HUES6 (cell line): ENCODE results near the gene SV2B.

Experiments used
- H3K27ac ChIP-seq: 2 replicates; pipeline ENCODE4 v1.7.0; 2013; ENCODE audit warnings: low read depth, mild to moderate bottlenecking, low read length, inconsistent platforms
- H3K27me3 ChIP-seq: 2 replicates; pipeline ENCODE4 v1.6.1; 2013; ENCODE audit warnings: low read length; ENCODE audit not compliant: control insufficient read depth, insufficient read depth
- H3K36me3 ChIP-seq: 2 replicates; pipeline ENCODE4 v1.6.1; 2013; ENCODE audit warnings: low read length; ENCODE audit not compliant: control insufficient read depth, insufficient read depth
- H3K4me1 ChIP-seq: 2 replicates; pipeline ENCODE4 v1.6.1; 2013; ENCODE audit warnings: low read length; ENCODE audit not compliant: control insufficient read depth, insufficient read depth
- H3K4me3 ChIP-seq: 2 replicates; pipeline ENCODE4 v1.5.1; 2013; ENCODE audit warnings: low read depth, low read length
- H3K9ac ChIP-seq: one replicate; pipeline ENCODE4 v1.6.1; 2013; ENCODE audit warnings: mild to moderate bottlenecking, low read length
- H3K9me3 ChIP-seq: 2 replicates; pipeline ENCODE4 v1.6.1; 2013; ENCODE audit warnings: low read depth, low read length; ENCODE audit not compliant: control insufficient read depth, insufficient read depth

Gene SV2B

DNA sequence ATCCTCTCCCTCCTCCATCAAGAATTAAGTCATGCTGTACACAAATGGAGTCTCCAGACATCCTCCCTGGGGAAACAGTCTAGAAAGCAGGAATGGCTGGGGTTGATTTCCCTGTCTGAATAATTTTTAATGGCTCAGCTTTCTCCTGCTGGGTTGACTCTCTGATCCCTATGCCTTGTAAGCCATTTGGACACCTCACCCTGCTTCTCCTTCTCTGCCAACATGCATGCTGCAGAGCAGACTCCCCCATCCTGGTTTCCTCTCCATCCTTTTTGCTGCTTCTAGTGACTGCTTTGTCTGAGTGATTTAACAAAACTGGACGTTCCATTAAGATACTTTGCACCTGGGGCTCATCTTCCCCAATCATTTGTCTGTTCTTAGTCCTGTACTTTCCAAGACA is 22.2 kb downstream of the SV2B start:
- no peaks in the 10 kb centered on the region for H3K36me3 ChIP-seq
- H3K4me1 ChIP-seq, result peaks cover 2% of the 10 kb centered on the region
- no peak overlapping the region for H3K4me3 ChIP-seq
- no peak overlapping the region for H3K27ac ChIP-seq
- peaks cover 3% of the 10 kb centered on the region; the same call in 1 of the 2 replicates for H3K9me3 ChIP-seq
- no peak overlapping the region for H3K9ac ChIP-seq
- no peaks in the 10 kb centered on the region for H3K27me3 ChIP-seq

DNA sequence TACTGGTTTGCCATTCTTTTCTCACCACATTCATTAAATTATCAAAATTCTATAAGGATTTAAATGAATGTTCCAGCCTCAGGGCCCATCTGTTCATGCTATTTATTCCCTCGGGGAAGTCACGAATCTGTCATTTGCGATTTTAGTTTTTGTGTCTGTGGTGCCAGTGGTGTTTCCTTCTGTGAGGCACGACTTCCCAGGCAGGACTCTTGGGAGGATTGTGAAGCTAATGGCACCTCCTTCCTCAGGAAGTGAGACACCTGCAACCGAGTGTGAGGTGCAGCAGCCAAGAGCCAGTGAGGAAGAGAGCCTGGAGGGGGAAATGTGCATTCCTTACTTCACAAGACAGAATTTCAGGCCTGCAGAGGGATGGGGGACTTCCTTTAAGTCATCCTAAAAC is 24.1 kb downstream of the SV2B start:
- Histone ChIP-seq H3K27me3 (0 out of 2 replicates have a peak, but pooled peaks cover 3% of the 10 kb centered on the region), H3K4me3 (no peak overlapping the region), H3K4me1 (peaks cover 17% of the 10 kb centered on the region), H3K36me3 (no peaks in the 10 kb centered on the region), H3K9me3 (no peaks in the 10 kb centered on the region), H3K27ac (no peak overlapping the region), H3K9ac (no peak overlapping the region)

DNA sequence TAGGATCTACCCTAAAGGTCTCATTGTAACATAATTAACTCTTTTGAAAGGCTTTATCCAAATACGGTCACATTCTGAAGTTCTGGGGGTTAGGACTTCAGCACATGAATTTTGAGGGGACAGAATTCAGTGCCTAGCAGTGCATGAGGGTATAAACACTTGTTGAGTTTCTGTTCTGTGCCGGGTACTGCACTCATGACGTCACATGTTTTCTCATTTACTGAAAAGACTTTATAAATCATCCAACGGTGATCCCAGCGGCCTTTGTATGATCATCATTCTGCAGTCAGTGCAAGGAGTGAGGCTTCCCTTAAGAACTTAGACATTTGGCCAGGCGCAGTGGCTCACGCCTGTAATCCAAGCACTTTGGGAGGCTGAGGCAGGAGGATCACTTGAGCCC is 25.1 kb downstream of the SV2B start:
- H3K27ac ChIP-seq, result no peak overlapping the region
- 0 out of 2 replicates have a peak, but pooled peaks cover 3% of the 10 kb centered on the region for H3K27me3 ChIP-seq
- peaks cover 17% of the 10 kb centered on the region for H3K4me1 ChIP-seq
- no peak overlapping the region for H3K4me3 ChIP-seq
- no peaks in the 10 kb centered on the region for H3K9me3 ChIP-seq
- H3K36me3 ChIP-seq, result no peaks in the 10 kb centered on the region
- H3K9ac ChIP-seq, result no peak overlapping the region

DNA sequence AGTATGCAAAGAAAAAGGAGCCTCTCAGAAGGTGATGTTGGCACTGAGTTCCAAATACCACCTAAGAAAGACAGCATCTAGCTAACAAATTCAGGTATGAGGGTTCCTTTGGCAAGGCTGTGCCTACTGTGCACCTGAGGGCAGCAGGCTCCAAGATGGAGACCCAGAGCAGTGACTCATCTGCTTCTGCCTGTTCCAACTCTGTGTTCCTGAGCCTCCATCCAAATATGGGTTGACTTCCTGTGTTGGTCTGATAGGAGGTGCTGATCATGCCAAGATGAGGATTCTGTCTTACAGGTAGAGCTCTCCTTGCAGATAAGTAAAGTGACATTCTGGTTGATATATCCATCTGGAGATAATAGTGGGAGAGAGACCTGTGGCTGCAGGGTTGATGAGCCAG is 26.0 kb downstream of the SV2B start:
- H3K36me3 ChIP-seq, result no peaks in the 10 kb centered on the region
- H3K4me3 ChIP-seq, result no peak overlapping the region
- no peak overlapping the region for H3K27ac ChIP-seq
- H3K9me3 ChIP-seq, result no peaks in the 10 kb centered on the region
- H3K9ac ChIP-seq, result no peak overlapping the region
- H3K4me1 ChIP-seq, result peaks cover 17% of the 10 kb centered on the region
- 0 out of 2 replicates have a peak, but pooled peaks cover 7% of the 10 kb centered on the region for H3K27me3 ChIP-seq

DNA sequence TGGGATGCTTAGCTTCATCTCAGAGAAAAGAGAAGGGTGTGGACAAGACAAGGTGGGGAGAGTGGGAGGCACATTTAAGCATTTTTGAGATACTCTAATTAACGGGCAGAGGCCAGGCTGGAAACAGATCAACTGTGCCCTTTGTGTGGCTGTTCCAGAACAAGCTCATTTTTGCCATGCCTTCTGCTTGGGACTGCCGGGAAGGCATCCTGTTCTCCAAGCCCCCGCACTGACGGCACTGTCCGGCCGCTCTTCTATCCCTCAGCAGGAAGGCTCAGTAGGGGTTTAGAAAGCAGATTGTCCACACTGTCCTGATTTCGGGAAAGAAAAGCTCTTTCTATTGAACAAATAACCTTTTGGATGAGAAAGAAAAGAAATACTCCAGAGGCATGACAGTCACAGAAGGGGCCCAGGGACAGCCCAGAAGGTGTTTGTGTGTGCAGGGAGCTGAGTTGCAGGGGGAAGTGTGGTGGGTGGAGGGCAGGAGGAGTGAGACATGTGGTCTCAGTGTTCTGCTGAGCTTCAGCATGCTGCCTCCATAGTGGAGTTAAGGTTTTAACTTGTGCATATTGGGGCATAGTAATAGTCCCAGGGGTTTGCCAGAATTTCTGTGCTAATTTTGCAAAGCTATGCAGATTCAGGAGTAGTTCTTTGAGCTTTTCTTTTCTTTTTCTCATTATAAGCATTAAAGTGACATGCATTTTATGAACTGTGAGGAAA is 27.3 kb downstream of the SV2B start:
- peaks cover 17% of the 10 kb centered on the region for H3K4me1 ChIP-seq
- H3K36me3 ChIP-seq, result no peaks in the 10 kb centered on the region
- no peak overlapping the region for H3K9ac ChIP-seq
- H3K27ac ChIP-seq, result no peak overlapping the region
- 0 out of 2 replicates have a peak, but pooled peaks cover 7% of the 10 kb centered on the region for H3K27me3 ChIP-seq
- H3K9me3 ChIP-seq, result no peaks in the 10 kb centered on the region
- no peak overlapping the region for H3K4me3 ChIP-seq

DNA sequence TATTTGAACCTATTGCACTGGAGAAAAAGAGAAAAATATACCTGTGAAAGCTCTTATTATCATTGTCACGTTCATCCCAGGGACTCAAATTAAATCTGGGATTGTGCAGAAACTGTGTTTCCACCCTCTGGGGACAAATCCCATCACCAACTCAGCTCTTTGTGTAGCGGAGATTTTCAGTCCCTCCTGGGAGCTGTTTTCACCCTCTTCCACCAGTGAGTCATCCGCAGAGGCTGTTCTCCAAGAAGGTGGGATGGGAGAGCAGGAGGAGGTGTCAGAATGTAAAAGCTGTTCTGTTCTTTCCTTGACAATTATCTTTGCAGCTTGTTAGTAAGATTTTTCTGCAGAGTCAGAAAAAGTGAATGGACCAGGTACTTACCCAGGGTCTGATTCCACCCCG is 28.0 kb downstream of the SV2B start:
- Histone ChIP-seq H3K4me1 (peaks cover 17% of the 10 kb centered on the region), H3K9ac (no peak overlapping the region), H3K36me3 (no peaks in the 10 kb centered on the region), H3K9me3 (no peaks in the 10 kb centered on the region), H3K27ac (no peak overlapping the region), H3K4me3 (no peak overlapping the region), H3K27me3 (peaks cover 7% of the 10 kb centered on the region; the same call in 1 of the 2 replicates)

DNA sequence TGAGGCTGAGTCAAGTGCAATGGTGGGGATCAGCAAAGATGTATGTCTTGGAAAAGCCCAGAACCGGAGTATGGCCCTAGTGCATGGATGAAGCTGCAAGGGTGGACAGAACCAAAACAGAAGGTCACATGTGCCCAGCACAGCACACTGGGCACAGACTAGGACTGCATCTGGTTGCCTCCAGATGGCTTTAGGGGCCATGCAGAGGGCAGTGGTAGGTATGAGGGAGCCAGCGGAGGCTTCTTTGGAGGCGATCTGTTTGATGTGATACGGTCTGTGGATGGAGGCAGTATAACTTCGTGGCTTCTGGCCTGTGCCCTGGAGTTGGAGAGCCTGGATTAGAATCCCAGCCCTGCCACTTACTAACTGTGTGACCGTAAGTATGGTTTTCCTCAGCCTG is 29.4 kb downstream of the SV2B start:
- Histone ChIP-seq H3K27me3 (peaks cover 7% of the 10 kb centered on the region; the same call in 1 of the 2 replicates), H3K4me3 (no peak overlapping the region), H3K4me1 (peaks cover 17% of the 10 kb centered on the region), H3K36me3 (no peaks in the 10 kb centered on the region), H3K27ac (no peak overlapping the region), H3K9ac (no peak overlapping the region), H3K9me3 (no peaks in the 10 kb centered on the region)

DNA sequence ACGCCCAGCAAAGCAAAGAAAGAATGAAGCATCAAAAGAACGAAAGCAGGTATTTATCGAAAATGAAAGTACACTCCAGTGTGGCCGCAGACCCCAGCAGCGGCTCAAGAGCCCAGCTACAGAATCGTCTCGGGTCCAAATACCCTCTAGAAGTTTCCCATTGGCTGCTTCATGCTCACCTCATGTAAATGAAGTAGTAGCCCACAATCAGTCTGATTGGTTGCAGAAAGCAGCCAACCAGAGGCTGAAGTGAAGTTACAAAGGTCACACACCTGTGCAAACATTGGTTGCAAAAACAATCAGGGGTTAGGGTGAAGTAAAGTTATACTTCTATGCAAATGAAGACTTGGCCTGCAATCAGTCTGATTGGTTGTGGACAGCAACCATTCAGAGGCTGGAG is 32.0 kb downstream of the SV2B start:
- no peak overlapping the region for H3K9ac ChIP-seq
- no peak overlapping the region for H3K27ac ChIP-seq
- H3K36me3 ChIP-seq, result no peaks in the 10 kb centered on the region
- H3K9me3 ChIP-seq, result no peaks in the 10 kb centered on the region
- H3K27me3 ChIP-seq, result peaks cover 10% of the 10 kb centered on the region
- no peak overlapping the region for H3K4me3 ChIP-seq
- peaks cover 17% of the 10 kb centered on the region for H3K4me1 ChIP-seq

DNA sequence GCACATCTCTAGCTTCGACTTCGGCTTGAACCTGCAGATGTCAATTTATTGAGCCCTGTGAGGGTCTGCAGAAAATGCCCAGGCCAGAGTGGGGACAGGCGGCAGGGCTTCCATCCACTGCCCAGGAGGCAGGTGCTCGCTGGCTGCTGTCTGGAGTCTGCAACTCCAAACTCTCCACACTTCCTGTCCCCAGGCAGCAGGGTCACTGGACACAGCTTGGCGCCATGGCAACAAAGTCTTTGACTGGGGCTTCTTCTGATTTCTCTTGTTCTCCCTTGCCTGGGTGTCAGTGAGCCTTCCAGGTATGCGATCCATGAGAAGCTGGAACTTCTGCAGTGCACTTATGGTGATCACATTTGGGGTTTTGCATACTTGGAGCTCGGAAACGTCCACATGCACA is 33.5 kb downstream of the SV2B start:
- Histone ChIP-seq H3K27ac (no peak overlapping the region), H3K9ac (no peak overlapping the region), H3K36me3 (no peaks in the 10 kb centered on the region), H3K4me3 (no peak overlapping the region), H3K4me1 (0 out of 2 replicates have a peak, but pooled peaks cover 2% of the 10 kb centered on the region), H3K9me3 (no peaks in the 10 kb centered on the region), H3K27me3 (peaks cover 10% of the 10 kb centered on the region)

DNA sequence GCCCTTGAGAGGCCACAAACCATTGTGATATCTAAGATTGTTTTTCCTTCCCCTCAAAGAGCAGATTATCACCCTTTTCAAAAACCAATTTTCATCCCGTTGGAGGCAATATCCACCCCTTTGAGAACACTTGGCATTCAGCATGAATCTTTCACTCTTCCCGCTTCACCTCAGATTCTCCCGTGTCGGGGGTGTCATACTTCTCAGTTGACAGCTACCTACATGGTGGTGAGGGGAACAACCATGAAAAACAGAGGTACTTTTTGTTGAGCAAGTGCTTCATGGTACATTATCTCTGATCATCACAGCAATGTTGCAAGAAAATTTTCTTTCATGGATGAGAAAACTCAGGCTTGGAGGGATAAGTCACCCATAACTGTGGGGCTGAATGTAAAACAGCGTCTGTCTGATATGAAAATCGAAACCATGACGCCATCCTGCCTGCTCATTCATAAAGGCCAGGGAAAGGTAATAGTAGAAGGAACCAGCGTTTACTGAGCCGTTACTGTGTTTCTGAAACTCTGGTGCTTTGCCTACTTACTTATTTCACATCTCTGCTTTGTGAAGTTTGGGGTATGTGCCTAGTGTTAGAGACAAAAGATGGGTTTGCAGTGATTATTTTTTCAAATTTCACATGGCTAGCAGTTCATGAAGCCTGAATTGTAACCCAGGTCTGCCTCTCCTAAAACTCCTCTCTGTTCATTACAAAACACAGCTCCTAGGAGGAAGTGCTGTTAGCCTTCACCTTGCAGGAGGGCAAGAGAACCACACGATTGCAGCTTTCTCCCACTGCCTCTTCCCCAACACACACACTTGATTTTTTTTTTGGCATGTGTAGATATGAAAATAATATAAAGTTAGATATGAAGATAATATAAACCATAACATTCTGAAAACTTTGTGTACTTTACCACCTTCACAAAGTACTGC is 35.4 kb downstream of the SV2B start:
- Histone ChIP-seq H3K36me3 (no peaks in the 10 kb centered on the region), H3K27me3 (peaks cover 6% of the 10 kb centered on the region), H3K9me3 (no peaks in the 10 kb centered on the region), H3K9ac (no peak overlapping the region), H3K4me3 (no peak overlapping the region), H3K27ac (no peak overlapping the region), H3K4me1 (no peaks in the 10 kb centered on the region)

DNA sequence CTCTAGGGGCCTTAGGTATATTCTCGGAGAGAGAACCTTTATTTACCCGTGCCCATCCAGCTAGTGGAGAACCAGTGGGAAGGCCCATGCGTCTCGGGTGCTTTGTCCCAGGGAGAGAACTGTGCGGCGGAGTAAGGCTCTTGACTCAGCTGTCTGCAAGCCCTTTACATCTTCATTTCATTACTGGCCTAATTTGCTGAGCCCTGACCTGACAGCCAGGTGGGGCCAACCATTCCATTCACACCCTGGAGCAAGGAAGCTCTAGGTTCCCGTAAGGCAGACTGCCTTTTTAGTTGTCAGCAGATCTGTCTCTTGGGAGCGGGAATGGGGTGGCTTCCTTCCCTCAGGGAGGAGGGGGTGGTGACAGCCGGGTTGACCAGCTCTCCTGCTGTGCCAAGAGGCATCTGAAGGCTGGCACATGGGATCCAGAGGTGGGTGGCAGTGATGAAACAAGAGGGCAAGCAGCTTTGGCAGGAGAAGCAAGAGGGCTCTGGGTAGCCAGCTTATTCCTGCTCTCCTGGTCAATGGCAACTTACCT is 36.4 kb downstream of the SV2B start:
- peaks cover 3% of the 10 kb centered on the region for H3K27me3 ChIP-seq
- no peak overlapping the region for H3K9ac ChIP-seq
- H3K36me3 ChIP-seq, result no peaks in the 10 kb centered on the region
- H3K9me3 ChIP-seq, result no peaks in the 10 kb centered on the region
- H3K27ac ChIP-seq, result no peak overlapping the region
- H3K4me1 ChIP-seq, result no peaks in the 10 kb centered on the region
- no peak overlapping the region for H3K4me3 ChIP-seq
